GM18907 (cell line): ENCODE measurements around the gene SNAPC2.

ENCODE experiments used
- ATAC-seq: cut with Tn5 transposase; IDR thresholded peaks from one replicate; pipeline ENCODE4 v1.9.1; 2021; ENCODE audit warnings: mild to moderate bottlenecking, moderate library complexity; ENCODE audit not compliant: unreplicated experiment

Gene SNAPC2

GRCh38 chr19:7965921-7966665 lies 46.0 kb downstream of the SNAPC2 start:
- ATAC-seq: no peak

GRCh38 chr19:7968008-7968795 lies 48.1 kb downstream of the SNAPC2 start:
- ATAC-seq: no peak

GRCh38 chr19:7968796-7969554 lies 48.8 kb downstream of the SNAPC2 start:
- ATAC-seq: no peak

- no peak for ATAC-seq
Observed at GRCh38 chr19:7969555-7969939, 49.4 kb downstream of the SNAPC2 start.

GRCh38 chr19:7970716-7971448 lies 50.7 kb downstream of the SNAPC2 start:
- ATAC-seq: no peak

- no peak for ATAC-seq
Observed at GRCh38 chr19:7971553-7972520, 51.7 kb downstream of the SNAPC2 start.
